ENCODE measurements around the gene OIT3. TPM values are rescaled to one million over a fixed set of nuclear protein-coding genes. Genes with fewer than 3 reads are reported as not detected.

The OIT3 gene
- total RNA-seq, 5 donors from 2014 or later (not counting 1 experiment from before 2014, with no cell fraction given): not detected

GRCh38 chr10:72954596-72955554, 61.3 kb downstream of the OIT3 start, which contains the start of gene PLA2G12B:
Gene PLA2G12B, minus strand, starts transcription at chr10:72954806. Its CDS starts 121 bp downstream, at chr10:72954685.
- Mint-ChIP-seq H3K4me3 (no peak within 1 kb of the TSS), H3K36me3 (no peaks in the 10 kb centered on the region), H3K4me1 (no peaks in the 10 kb centered on the region), H3K27me3 (peaks cover 12 to 14% of the 10 kb centered on the region in 2 donors), H3K9me3 (no peaks in the 10 kb centered on the region), H3K27ac (no peak within 1 kb of the TSS)
- Histone ChIP-seq H3K27ac (ENCODE audit: low read length) (no peak within 1 kb of the TSS), H3K36me3 (ENCODE audit: control insufficient read depth in 2 of 2, extremely low read depth in 1 of 2, insufficient read depth in 1 of 2, low read length in 1 of 2) (no peaks in the 10 kb centered on the region), H3K9me3 (no peaks in the 10 kb centered on the region), H3K4me3 (ENCODE audit: control insufficient read depth in 1 of 2, extremely low read depth in 1 of 2, low read length in 1 of 2) (no peak within 1 kb of the TSS), H3K27me3 (replicated peaks in 1 of 2; ENCODE audit: control insufficient read depth in 2 of 2, extremely low read depth in 1 of 2, insufficient read depth in 2 of 2, low read length in 1 of 2) (peaks cover 0 to 19% of the 10 kb centered on the region in 2 experiments), H3K4me1 (ENCODE audit: control insufficient read depth in 1 of 2, extremely low read depth in 1 of 2, insufficient read depth in 2 of 2, low read length in 2 of 2) (no peaks in the 10 kb centered on the region)
- 94% methylated on average over 5 of the region's 12 CpGs for WGBS (ENCODE audit: insufficient coverage)
- DNase-seq: no peak
- no peak for ATAC-seq (replicated peaks in 1 of 4)
- POLR2A ChIA-PET: no interaction called here
- CTCF ChIA-PET: no interaction called here

- Mint-ChIP-seq H3K4me3 (no peak overlapping the region), H3K27me3 (peaks cover 9 to 12% of the 10 kb centered on the region in 2 donors), H3K9me3 (no peaks in the 10 kb centered on the region), H3K27ac (no peak overlapping the region), H3K36me3 (no peaks in the 10 kb centered on the region), H3K4me1 (no peaks in the 10 kb centered on the region)
- Histone ChIP-seq H3K36me3 (ENCODE audit: control insufficient read depth in 2 of 2, extremely low read depth in 1 of 2, insufficient read depth in 1 of 2, low read length in 1 of 2) (no peaks in the 10 kb centered on the region), H3K9me3 (no peaks in the 10 kb centered on the region), H3K4me3 (ENCODE audit: control insufficient read depth in 1 of 2, extremely low read depth in 1 of 2, low read length in 1 of 2) (no peak overlapping the region), H3K27me3 (replicated peaks in 1 of 2; ENCODE audit: control insufficient read depth in 2 of 2, extremely low read depth in 1 of 2, insufficient read depth in 2 of 2, low read length in 1 of 2) (peaks cover 0 to 15% of the 10 kb centered on the region in 2 experiments), H3K4me1 (ENCODE audit: control insufficient read depth in 1 of 2, extremely low read depth in 1 of 2, insufficient read depth in 2 of 2, low read length in 2 of 2) (no peaks in the 10 kb centered on the region), H3K27ac (ENCODE audit: low read length) (no peak overlapping the region)
- DNase-seq (no peak), ATAC-seq (replicated peaks in 1 of 4) (no peak)
- CTCF ChIA-PET: no interaction called here
- POLR2A ChIA-PET: no interaction called here
Observed at GRCh38 chr10:72956001-72956400, 62.5 kb downstream of the OIT3 start.

GRCh38 chr10:72976886-72977285, 83.3 kb downstream of the OIT3 start:
- no CpG with 5 or more reads among the region's 1 CpG for WGBS (ENCODE audit: insufficient coverage)
- Mint-ChIP-seq H3K4me1 (no peaks in the 10 kb centered on the region), H3K27ac (no peak overlapping the region), H3K4me3 (no peak overlapping the region), H3K27me3 (peaks cover 25 to 30% of the 10 kb centered on the region in 2 donors), H3K36me3 (peaks cover 26% of the 10 kb centered on the region), H3K9me3 (peaks cover 39 to 48% (median 42%) of the 10 kb centered on the region in 3 donors)
- no peak for DNase-seq
- CTCF ChIA-PET: interaction anchor here in 1 of 2 donors (0.6 kb wide), 1 partner anchor 83 kb away, joined by 3 read pairs; the partner anchor contains the start of gene OIT3
- Histone ChIP-seq H3K36me3 (ENCODE audit: control insufficient read depth in 2 of 2, extremely low read depth in 1 of 2, insufficient read depth in 1 of 2, low read length in 1 of 2) (no peaks in the 10 kb centered on the region), H3K4me3 (ENCODE audit: control insufficient read depth in 1 of 2, extremely low read depth in 1 of 2, low read length in 1 of 2) (no peak overlapping the region), H3K4me1 (ENCODE audit: control insufficient read depth in 1 of 2, extremely low read depth in 1 of 2, insufficient read depth in 2 of 2, low read length in 2 of 2) (no peaks in the 10 kb centered on the region), H3K27ac (ENCODE audit: low read length) (no peak overlapping the region), H3K9me3 (peaks cover 4% of the 10 kb centered on the region), H3K27me3 (replicated peaks in 1 of 2; ENCODE audit: control insufficient read depth in 2 of 2, extremely low read depth in 1 of 2, insufficient read depth in 2 of 2, low read length in 1 of 2) (peaks cover 0 to 17% of the 10 kb centered on the region in 2 experiments)
- POLR2A ChIA-PET: no interaction called here
- no peak for ATAC-seq (replicated peaks in 1 of 4)

DNA sequence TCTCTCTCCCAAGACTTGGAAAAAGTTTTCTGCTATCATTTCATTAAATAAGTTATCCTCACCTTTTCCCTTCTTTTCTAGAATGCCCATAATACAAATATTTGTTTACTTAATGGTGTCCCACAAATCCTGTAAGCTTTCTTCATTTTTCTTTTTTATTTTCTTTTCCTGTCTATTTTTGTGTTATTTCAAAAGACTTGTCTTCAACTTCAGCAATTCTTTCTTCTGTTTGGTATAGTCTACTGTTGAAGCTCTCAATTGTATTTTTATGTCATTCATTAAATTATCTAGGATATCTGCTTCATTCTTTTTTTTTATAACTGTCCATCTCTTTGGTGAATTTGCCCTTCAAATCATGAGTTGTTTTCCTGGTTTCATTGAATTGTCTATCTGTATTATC, 86.2 kb downstream of the OIT3 start:
- no peak overlapping the region for H3K4me3 Mint-ChIP-seq
- H3K27ac ChIP-seq (ENCODE audit: low read length): no peak overlapping the region
- no peak overlapping the region for H3K4me3 ChIP-seq (ENCODE audit: control insufficient read depth in 1 of 2, extremely low read depth in 1 of 2, low read length in 1 of 2)
- H3K27me3 ChIP-seq (replicated peaks in 1 of 2; ENCODE audit: control insufficient read depth in 2 of 2, extremely low read depth in 1 of 2, insufficient read depth in 2 of 2, low read length in 1 of 2): peaks cover 0 to 20% of the 10 kb centered on the region in 2 experiments
- DNase-seq: no peak
- no peaks in the 10 kb centered on the region for H3K36me3 ChIP-seq (ENCODE audit: control insufficient read depth in 2 of 2, extremely low read depth in 1 of 2, insufficient read depth in 1 of 2, low read length in 1 of 2)
- H3K9me3 Mint-ChIP-seq: peaks cover 40 to 59% (median 50%) of the 10 kb centered on the region in 3 donors
- ChIA-PET CTCF (no interaction called here), POLR2A (interaction anchor here in 1 of 2 donors (0.7 kb wide), 1 partner anchor 191 kb away, joined by 3 read pairs; no protein-coding TSS in a partner anchor)
- H3K4me1 ChIP-seq (ENCODE audit: control insufficient read depth in 1 of 2, extremely low read depth in 1 of 2, insufficient read depth in 2 of 2, low read length in 2 of 2): no peaks in the 10 kb centered on the region
- peaks cover 21 to 25% of the 10 kb centered on the region in 2 donors for H3K27me3 Mint-ChIP-seq
- H3K4me1 Mint-ChIP-seq: no peaks in the 10 kb centered on the region
- H3K9me3 ChIP-seq: peaks cover 4% of the 10 kb centered on the region
- H3K36me3 Mint-ChIP-seq: peaks cover 26% of the 10 kb centered on the region
- no peak for ATAC-seq (replicated peaks in 1 of 4)
- no peak overlapping the region for H3K27ac Mint-ChIP-seq

GRCh38 chr10:72980348-72980747, 86.8 kb downstream of the OIT3 start:
- WGBS (ENCODE audit: insufficient coverage): 100% methylated on average over 2 of the region's 2 CpGs
- no peak overlapping the region for H3K4me3 ChIP-seq (ENCODE audit: control insufficient read depth in 1 of 2, extremely low read depth in 1 of 2, low read length in 1 of 2)
- peaks cover 0 to 20% of the 10 kb centered on the region in 2 experiments for H3K27me3 ChIP-seq (replicated peaks in 1 of 2; ENCODE audit: control insufficient read depth in 2 of 2, extremely low read depth in 1 of 2, insufficient read depth in 2 of 2, low read length in 1 of 2)
- Mint-ChIP-seq H3K4me1 (no peaks in the 10 kb centered on the region), H3K36me3 (peaks cover 26% of the 10 kb centered on the region), H3K27ac (no peak overlapping the region), H3K9me3 (peaks cover 36 to 55% (median 49%) of the 10 kb centered on the region in 3 donors), H3K27me3 (peaks cover 16 to 24% of the 10 kb centered on the region in 2 donors), H3K4me3 (no peak overlapping the region)
- H3K27ac ChIP-seq (ENCODE audit: low read length): no peak overlapping the region
- no peaks in the 10 kb centered on the region for H3K36me3 ChIP-seq (ENCODE audit: control insufficient read depth in 2 of 2, extremely low read depth in 1 of 2, insufficient read depth in 1 of 2, low read length in 1 of 2)
- POLR2A ChIA-PET: no interaction called here
- ATAC-seq (replicated peaks in 1 of 4): no peak
- peaks cover 4% of the 10 kb centered on the region for H3K9me3 ChIP-seq
- no peak for DNase-seq
- no peaks in the 10 kb centered on the region for H3K4me1 ChIP-seq (ENCODE audit: control insufficient read depth in 1 of 2, extremely low read depth in 1 of 2, insufficient read depth in 2 of 2, low read length in 2 of 2)
- CTCF ChIA-PET: no interaction called here

GRCh38 chr10:72981028-72981881, 87.7 kb downstream of the OIT3 start:
- Histone ChIP-seq H3K4me3 (ENCODE audit: control insufficient read depth in 1 of 2, extremely low read depth in 1 of 2, low read length in 1 of 2) (no peak overlapping the region), H3K36me3 (ENCODE audit: control insufficient read depth in 2 of 2, extremely low read depth in 1 of 2, insufficient read depth in 1 of 2, low read length in 1 of 2) (no peaks in the 10 kb centered on the region), H3K9me3 (peaks cover 4% of the 10 kb centered on the region), H3K27me3 (replicated peaks in 1 of 2; ENCODE audit: control insufficient read depth in 2 of 2, extremely low read depth in 1 of 2, insufficient read depth in 2 of 2, low read length in 1 of 2) (peaks cover 0 to 20% of the 10 kb centered on the region in 2 experiments), H3K27ac (ENCODE audit: low read length) (no peak overlapping the region), H3K4me1 (ENCODE audit: control insufficient read depth in 1 of 2, extremely low read depth in 1 of 2, insufficient read depth in 2 of 2, low read length in 2 of 2) (no peaks in the 10 kb centered on the region)
- ChIA-PET POLR2A (no interaction called here), CTCF (no interaction called here)
- Mint-ChIP-seq H3K27ac (no peak overlapping the region), H3K4me1 (no peaks in the 10 kb centered on the region), H3K27me3 (peaks cover 10 to 20% of the 10 kb centered on the region in 2 donors), H3K9me3 (peaks cover 32 to 48% (median 42%) of the 10 kb centered on the region in 3 donors), H3K4me3 (no peak overlapping the region), H3K36me3 (peaks cover 26% of the 10 kb centered on the region)
- DNase-seq: no peak
- 80% methylated on average over 3 of the region's 4 CpGs for WGBS (ENCODE audit: insufficient coverage)
- ATAC-seq (replicated peaks in 1 of 4): no peak

Measured in T-cell (primary cell).